HEK293 (cell line): Measurements from ENCODE around the gene SLC28A3.

Source experiments
- CTCF ChIA-PET: fragments of 350-600 bp; formaldehyde crosslinking; extraction: SDS; loops from one replicate; lab custom pipeline; 2021; ENCODE audit warnings: antibody characterized with exemption; lab: Yijun Ruan, JAX
- POLR2A ChIA-PET: fragments of 300-600 bp; formaldehyde crosslinking; extraction: SDS; loops from one replicate; lab custom pipeline; 2020; ENCODE audit warnings: antibody characterized with exemption, inconsistent platforms; lab: Yijun Ruan, JAX
- H3K27ac ChIP-seq: fragments of 200-500 bp; sonication (Bioruptor generic); 2 replicates; pipeline ENCODE4 v1.5.1; 2014; ENCODE audit warnings: low read depth, low read length, control low read depth, inconsistent platforms; ENCODE audit errors: extremely low read depth
- H3K36me3 ChIP-seq, 2 experiments: fragments of 200-500 bp in 1 of 2; sonication (Bioruptor generic) in 1 of 2; 1 replicate in 1 of 2; 2 replicates in 1 of 2; pipeline ENCODE4 v1.5.1; 2014 to 2017; ENCODE audit warnings: inconsistent platforms in 2 of 2, low read length in 2 of 2; ENCODE audit not compliant: control insufficient read depth in 2 of 2, insufficient read depth in 1 of 2
- H3K4me1 ChIP-seq: fragments of 200-500 bp; sonication (Bioruptor generic); 2 replicates; pipeline ENCODE4 v1.5.1; 2014; ENCODE audit warnings: mild to moderate bottlenecking, low read length, inconsistent platforms; ENCODE audit not compliant: control insufficient read depth, insufficient read depth
- H3K4me3 ChIP-seq: 2 replicates; pipeline ENCODE4 v1.5.1; 2011; ENCODE audit warnings: low read depth, mild to moderate bottlenecking, control low read depth, low read length, moderate library complexity
- H3K9me3 ChIP-seq: fragments of 200-500 bp; sonication (Bioruptor generic); 2 replicates; pipeline ENCODE4 v1.5.1; 2014; ENCODE audit warnings: low read depth, low read length, inconsistent platforms; ENCODE audit not compliant: control insufficient read depth, insufficient read depth
- ATF2 ChIP-seq: fragments of 450-650 bp; formaldehyde crosslinking; IDR thresholded peaks from 2 replicates; pipeline ENCODE4 v1.5.1; 2016; ENCODE audit warnings: missing biosample characterization, missing genetic modification characterization, low read depth
- BCL6B ChIP-seq: fragments of 450-650 bp; formaldehyde crosslinking; IDR thresholded peaks from 2 replicates; pipeline ENCODE4 v1.5.1; 2017; ENCODE audit warnings: missing biosample characterization, missing genetic modification characterization
- ELK4 ChIP-seq: IDR thresholded peaks from 2 replicates; pipeline ENCODE4 v1.6.1; 2011; ENCODE audit warnings: mild to moderate bottlenecking, low read depth, low read length, borderline replicate concordance
- KLF1 ChIP-seq: fragments of 450-650 bp; formaldehyde crosslinking; IDR thresholded peaks from 2 replicates; pipeline ENCODE4 v1.5.1; 2016; ENCODE audit warnings: missing biosample characterization, missing genetic modification characterization
- OSR2 ChIP-seq: fragments of 450-650 bp; formaldehyde crosslinking; IDR thresholded peaks from 2 replicates; pipeline ENCODE4 v1.5.1; 2016; ENCODE audit warnings: missing biosample characterization, missing genetic modification characterization
- REPIN1 ChIP-seq: fragments of 450-650 bp; formaldehyde crosslinking; IDR thresholded peaks from 2 replicates; pipeline ENCODE4 v1.5.1; 2017; ENCODE audit warnings: missing biosample characterization, missing genetic modification characterization, low read depth
- SCRT2 ChIP-seq: fragments of 450-650 bp; formaldehyde crosslinking; IDR thresholded peaks from 2 replicates; pipeline ENCODE4 v1.5.1; 2016; ENCODE audit warnings: missing biosample characterization, missing genetic modification characterization
- ZBTB17 ChIP-seq: fragments of 450-650 bp; formaldehyde crosslinking; IDR thresholded peaks from 2 replicates; pipeline ENCODE4 v1.5.1; 2016; ENCODE audit warnings: missing biosample characterization, missing genetic modification characterization
- ZBTB20 ChIP-seq: fragments of 450-650 bp; formaldehyde crosslinking; IDR thresholded peaks from 2 replicates; pipeline ENCODE4 v1.5.1; 2016; ENCODE audit warnings: missing biosample characterization, missing genetic modification characterization
- ZBTB21 ChIP-seq: fragments of 450-650 bp; formaldehyde crosslinking; IDR thresholded peaks from 2 replicates; pipeline ENCODE4 v1.5.1; 2017; ENCODE audit warnings: missing biosample characterization, missing genetic modification characterization
- ZBTB26 ChIP-seq: fragments of 450-650 bp; formaldehyde crosslinking; optimal IDR thresholded peaks from 2 replicates; pipeline ENCODE3; 2016; ENCODE audit warnings: missing biosample characterization, mild to moderate bottlenecking, missing genetic modification characterization
- ZBTB44 ChIP-seq: fragments of 450-650 bp; IDR thresholded peaks from 2 replicates; pipeline ENCODE4 v1.5.1; 2018; ENCODE audit warnings: missing biosample characterization, mild to moderate bottlenecking, missing genetic modification characterization
- ZNF138 ChIP-seq: fragments of 450-650 bp; formaldehyde crosslinking; IDR thresholded peaks from 2 replicates; pipeline ENCODE4 v1.5.1; 2016; ENCODE audit warnings: missing biosample characterization, missing genetic modification characterization, borderline replicate concordance
- ZNF223 ChIP-seq: fragments of 450-650 bp; formaldehyde crosslinking; IDR thresholded peaks from 2 replicates; pipeline ENCODE4 v1.5.1; 2016; ENCODE audit warnings: missing biosample characterization, missing genetic modification characterization
- ZNF280D ChIP-seq: fragments of 450-650 bp; formaldehyde crosslinking; IDR thresholded peaks from 2 replicates; pipeline ENCODE4 v1.5.1; 2016; ENCODE audit warnings: missing biosample characterization, missing genetic modification characterization
- ZNF341 ChIP-seq: fragments of 450-650 bp; formaldehyde crosslinking; IDR thresholded peaks from 2 replicates; pipeline ENCODE4; 2016; ENCODE audit warnings: low read depth, missing biosample characterization, missing genetic modification characterization
- ZNF354C ChIP-seq: fragments of 450-650 bp; formaldehyde crosslinking; IDR thresholded peaks from 2 replicates; pipeline ENCODE4 v1.5.1; 2016; ENCODE audit warnings: missing biosample characterization, missing genetic modification characterization, low read depth, borderline replicate concordance
- ZNF362 ChIP-seq: fragments of 450-650 bp; formaldehyde crosslinking; IDR thresholded peaks from 2 replicates; pipeline ENCODE4 v1.5.1; 2016; ENCODE audit warnings: missing biosample characterization, missing genetic modification characterization
- ZNF510 ChIP-seq: fragments of 450-650 bp; formaldehyde crosslinking; IDR thresholded peaks from 2 replicates; pipeline ENCODE4 v1.5.1; 2018; ENCODE audit warnings: mild to moderate bottlenecking, missing genetic modification characterization, missing biosample characterization; ENCODE audit not compliant: insufficient replicate concordance
- ZNF561 ChIP-seq: fragments of 450-650 bp; IDR thresholded peaks from 2 replicates; pipeline ENCODE4 v1.5.1; 2018; ENCODE audit warnings: missing biosample characterization, missing genetic modification characterization, borderline replicate concordance
- ZNF660 ChIP-seq: fragments of 450-650 bp; IDR thresholded peaks from 2 replicates; pipeline ENCODE4 v1.5.1; 2018; ENCODE audit warnings: missing biosample characterization, mild to moderate bottlenecking, missing genetic modification characterization
- ZNF707 ChIP-seq: fragments of 450-650 bp; formaldehyde crosslinking; IDR thresholded peaks from 2 replicates; pipeline ENCODE4 v1.5.1; 2016; ENCODE audit warnings: missing biosample characterization, missing genetic modification characterization
- ZNF776 ChIP-seq: fragments of 450-650 bp; formaldehyde crosslinking; IDR thresholded peaks from 2 replicates; pipeline ENCODE4 v1.5.0; 2017; ENCODE audit warnings: missing biosample characterization, missing genetic modification characterization, borderline replicate concordance
- ZNF843 ChIP-seq: fragments of 450-650 bp; formaldehyde crosslinking; IDR thresholded peaks from 2 replicates; pipeline ENCODE4 v1.5.1; 2016; ENCODE audit warnings: missing biosample characterization, missing genetic modification characterization
- ZSCAN16 ChIP-seq: fragments of 450-650 bp; formaldehyde crosslinking; IDR thresholded peaks from 2 replicates; pipeline ENCODE4 v1.5.1; 2016; ENCODE audit warnings: missing biosample characterization, missing genetic modification characterization

The SLC28A3 gene

GRCh38 chr9:84258371-84258770 is 82.2 kb downstream of the SLC28A3 start:
- no peaks in the 10 kb centered on the region for H3K4me1 ChIP-seq
- no peak overlapping the region for H3K4me3 ChIP-seq
- H3K36me3 ChIP-seq: no peaks in the 10 kb centered on the region
- ChIA-PET POLR2A (interaction anchor here (0.5 kb wide), 1 partner anchor 484 kb away, joined by 10 read pairs; no protein-coding TSS in a partner anchor), CTCF (no interaction called here)
- no peak overlapping the region for H3K27ac ChIP-seq
- TF ChIP-seq ZNF138 (tag by site-specific recombination): no peak
- TF ChIP-seq ZBTB17 (tag by site-specific recombination): no peak
- TF ChIP-seq ZNF707: no peak
- TF ChIP-seq ZBTB20 (tag by site-specific recombination): no peak
- no peak for TF ChIP-seq ZSCAN16
- TF ChIP-seq ZNF660 (tag by site-specific recombination): no peak
- TF ChIP-seq ZNF776 (tag by site-specific recombination): no peak
- no peak for TF ChIP-seq OSR2 (tag by site-specific recombination)
- TF ChIP-seq ZBTB21: no peak
- TF ChIP-seq KLF1 (tag by site-specific recombination): no peak
- TF ChIP-seq ZNF510 (tag by site-specific recombination): no peak
- no peak for TF ChIP-seq ZNF223
- TF ChIP-seq ZNF341 (tag by site-specific recombination): no peak
- TF ChIP-seq ZBTB26 (tag by site-specific recombination): no peak
- no peaks in the 10 kb centered on the region for H3K9me3 ChIP-seq

GRCh38 chr9:84255696-84256095 is 84.9 kb downstream of the SLC28A3 start:
- H3K27ac ChIP-seq: no peak overlapping the region
- ChIA-PET POLR2A (no interaction called here), CTCF (interaction anchor here (0.7 to 1.6 kb wide), 3 partner anchors 17 to 82 kb away, joined by 3 to 4 read pairs (median 3); no protein-coding TSS in a partner anchor)
- H3K4me1 ChIP-seq: no peaks in the 10 kb centered on the region
- no peak overlapping the region for H3K4me3 ChIP-seq
- no peaks in the 10 kb centered on the region for H3K36me3 ChIP-seq
- no peaks in the 10 kb centered on the region for H3K9me3 ChIP-seq
- TF ChIP-seq ZBTB44 (tag by site-specific recombination) (no peak), KLF1 (tag by site-specific recombination) (no peak), ELK4 (no peak), ATF2 (tag by site-specific recombination) (no peak), ZNF843 (no peak), BCL6B (tag by site-specific recombination) (no peak), SCRT2 (tag by site-specific recombination) (no peak), ZNF280D (tag by site-specific recombination) (no peak), ZBTB17 (tag by site-specific recombination) (no peak), ZNF362 (tag by site-specific recombination) (no peak), ZNF354C (tag by site-specific recombination) (no peak), ZNF561 (tag by site-specific recombination) (no peak), REPIN1 (no peak)
